ENCODE results near the gene DLX5. TPM values are rescaled to one million over a fixed set of nuclear protein-coding genes. Genes with fewer than 3 reads are reported as not detected.

Gene DLX5
- total and polyA plus RNA-seq, 9 of the 15 experiments (the other 6 are each of a cell fraction or from before 2014, with no cell fraction given): not detected

DNA sequence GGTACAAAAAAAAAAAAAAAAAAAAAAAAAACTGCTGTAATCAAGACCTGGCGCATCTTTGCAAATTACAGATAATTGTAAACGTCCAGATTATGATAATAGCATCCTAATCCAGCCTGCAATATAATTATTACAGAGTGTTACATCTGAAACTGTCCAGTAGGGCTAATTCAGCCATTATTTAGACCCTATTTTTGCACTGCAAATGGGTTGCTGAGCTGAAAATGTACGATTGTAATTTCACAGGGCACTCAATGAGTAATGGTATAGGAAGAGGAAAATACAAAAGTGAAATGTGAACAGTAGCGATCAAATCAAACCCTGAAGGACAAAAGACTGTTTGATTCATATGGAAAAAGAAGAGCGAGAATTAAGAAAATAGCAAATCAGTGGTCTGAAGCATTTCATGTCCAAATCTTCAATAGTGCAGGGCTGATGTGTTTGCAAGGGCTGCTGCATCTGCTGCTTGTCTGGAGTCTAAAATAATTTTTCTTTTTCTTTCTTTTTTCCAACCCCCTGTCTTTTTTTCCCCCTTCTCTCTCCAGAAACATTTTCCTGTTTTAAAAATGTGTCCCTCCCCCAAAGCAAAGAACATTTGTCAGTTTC lies 10.4 kb downstream of the DLX5 start:
- H3K27ac ChIP-seq (ENCODE audit: extremely low read depth, low read depth, low read length): no peak overlapping the region
- POLR2A ChIA-PET: interaction anchor here (0.6 to 0.7 kb wide), 2 partner anchors 30 to 906 kb away, joined by 3 read pairs; no protein-coding TSS in a partner anchor
- ATAC-seq: no peak
- H3K4me2 ChIP-seq (ENCODE audit: insufficient read depth, low read length): no peak overlapping the region
- no peaks in the 10 kb centered on the region for H3K9me3 ChIP-seq (replicated peaks; ENCODE audit: control insufficient read depth, insufficient read depth, low read depth, low read length)
- CTCF ChIA-PET (ENCODE audit: low intra/inter-chr PET ratio): interaction anchor here (0.6 kb wide), 1 partner anchor 24 kb away, joined by 5 read pairs; no protein-coding TSS in a partner anchor
- in situ Hi-C loops (cut with MboI): no loop called here
- BruUV-seq (replicated peaks): no TSS peak
- no peak for FAIRE-seq
- no peak for DNase-seq (ENCODE audit: extremely low read depth in 1 of 4, low spot score in 3 of 4)
- no peaks in the 10 kb centered on the region for H4K20me1 ChIP-seq (replicated peaks; ENCODE audit: control insufficient read depth, insufficient read depth, low read length)
- no peak overlapping the region for H2AFZ ChIP-seq (ENCODE audit: low read depth, low read length)
- H3K4me1 ChIP-seq (replicated peaks in 1 of 2; ENCODE audit: control insufficient read depth in 2 of 2, insufficient read depth in 2 of 2, low read length in 2 of 2): peaks cover 0 to 12% of the 10 kb centered on the region in 2 experiments; a peak in 1 of 5 replicates
- no peaks in the 10 kb centered on the region for H3K36me3 ChIP-seq (ENCODE audit: control insufficient read depth, insufficient read depth, low read length)
- WGBS (ENCODE audit: insufficient coverage, low coverage, missing lambda C conversion rate): 0% methylated on average over 5 of the region's 5 CpGs
- no peak overlapping the region for H3K9ac ChIP-seq (ENCODE audit: insufficient read depth in 1 of 2, low read depth in 2 of 2, low read length in 2 of 2)
- no peaks in the 10 kb centered on the region for H3K79me2 ChIP-seq (ENCODE audit: control insufficient read depth, insufficient read depth, low read length)
- H3K9me1 ChIP-seq (ENCODE audit: control insufficient read depth, insufficient read depth, low read length): no peaks in the 10 kb centered on the region
- intact Hi-C loops (cut with micrococcal nuclease): no loop called here
- H3K4me3 ChIP-seq: no peak overlapping the region
- H3K27me3 ChIP-seq (ENCODE audit: control insufficient read depth in 2 of 2, insufficient read depth in 2 of 2, low read length in 2 of 2): peaks cover 57 to 60% of the 10 kb centered on the region in 2 experiments; a peak in 4 of 5 replicates
- TF ChIP-seq ZNF140 (CRISPR knock-in tag; IDR thresholded peaks at IDR 0.05) (no peak), MTA2 (IDR thresholded peaks at IDR 0.05; ENCODE audit: low read depth) (no peak), CSDE1 (IDR thresholded peaks at IDR 0.05) (no peak), ETV5 (CRISPR knock-in tag; IDR thresholded peaks at IDR 0.05; ENCODE audit: low read depth) (no peak), RFX1 (IDR thresholded peaks at IDR 0.05) (no peak), HIVEP1 (CRISPR knock-in tag; IDR thresholded peaks at IDR 0.05) (no peak), ZKSCAN8 (CRISPR knock-in tag; IDR thresholded peaks at IDR 0.05) (no peak), BDP1 (IDR thresholded peaks at IDR 0.05; ENCODE audit: insufficient read depth, insufficient read length) (no peak), HNRNPLL (IDR thresholded peaks at IDR 0.05; ENCODE audit: low read depth, low read length, poor library complexity, severe bottlenecking) (no peak), ZNF175 (CRISPR knock-in tag; IDR thresholded peaks at IDR 0.05; ENCODE audit: low read depth) (no peak), PHF21A (IDR thresholded peaks at IDR 0.05; ENCODE audit: borderline replicate concordance, low read depth) (no peak), RBM22 (IDR thresholded peaks at IDR 0.05; ENCODE audit: low read depth, low read length, poor library complexity, severe bottlenecking) (no peak)
- TF ChIP-seq, protein P1, sequence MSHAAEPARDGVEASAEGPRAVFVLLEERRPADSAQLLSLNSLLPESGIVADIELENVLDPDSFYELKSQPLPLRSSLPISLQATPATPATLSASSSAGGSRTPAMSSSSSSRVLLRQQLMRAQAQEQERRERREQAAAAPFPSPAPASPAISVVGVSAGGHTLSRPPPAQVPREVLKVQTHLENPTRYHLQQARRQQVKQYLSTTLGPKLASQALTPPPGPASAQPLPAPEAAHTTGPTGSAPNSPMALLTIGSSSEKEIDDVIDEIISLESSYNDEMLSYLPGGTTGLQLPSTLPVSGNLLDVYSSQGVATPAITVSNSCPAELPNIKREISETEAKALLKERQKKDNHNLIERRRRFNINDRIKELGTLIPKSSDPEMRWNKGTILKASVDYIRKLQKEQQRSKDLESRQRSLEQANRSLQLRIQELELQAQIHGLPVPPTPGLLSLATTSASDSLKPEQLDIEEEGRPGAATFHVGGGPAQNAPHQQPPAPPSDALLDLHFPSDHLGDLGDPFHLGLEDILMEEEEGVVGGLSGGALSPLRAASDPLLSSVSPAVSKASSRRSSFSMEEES (CRISPR knock-in tag; IDR thresholded peaks at IDR 0.05): no peak
- TF ChIP-seq, protein P2, sequence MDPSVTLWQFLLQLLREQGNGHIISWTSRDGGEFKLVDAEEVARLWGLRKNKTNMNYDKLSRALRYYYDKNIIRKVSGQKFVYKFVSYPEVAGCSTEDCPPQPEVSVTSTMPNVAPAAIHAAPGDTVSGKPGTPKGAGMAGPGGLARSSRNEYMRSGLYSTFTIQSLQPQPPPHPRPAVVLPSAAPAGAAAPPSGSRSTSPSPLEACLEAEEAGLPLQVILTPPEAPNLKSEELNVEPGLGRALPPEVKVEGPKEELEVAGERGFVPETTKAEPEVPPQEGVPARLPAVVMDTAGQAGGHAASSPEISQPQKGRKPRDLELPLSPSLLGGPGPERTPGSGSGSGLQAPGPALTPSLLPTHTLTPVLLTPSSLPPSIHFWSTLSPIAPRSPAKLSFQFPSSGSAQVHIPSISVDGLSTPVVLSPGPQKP (CRISPR knock-in tag; IDR thresholded peaks at IDR 0.05): no peak
- TF ChIP-seq, protein P3, sequence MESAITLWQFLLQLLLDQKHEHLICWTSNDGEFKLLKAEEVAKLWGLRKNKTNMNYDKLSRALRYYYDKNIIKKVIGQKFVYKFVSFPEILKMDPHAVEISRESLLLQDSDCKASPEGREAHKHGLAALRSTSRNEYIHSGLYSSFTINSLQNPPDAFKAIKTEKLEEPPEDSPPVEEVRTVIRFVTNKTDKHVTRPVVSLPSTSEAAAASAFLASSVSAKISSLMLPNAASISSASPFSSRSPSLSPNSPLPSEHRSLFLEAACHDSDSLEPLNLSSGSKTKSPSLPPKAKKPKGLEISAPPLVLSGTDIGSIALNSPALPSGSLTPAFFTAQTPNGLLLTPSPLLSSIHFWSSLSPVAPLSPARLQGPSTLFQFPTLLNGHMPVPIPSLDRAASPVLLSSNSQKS (CRISPR knock-in tag; IDR thresholded peaks at IDR 0.05): no peak
- TF ChIP-seq, protein P4, sequence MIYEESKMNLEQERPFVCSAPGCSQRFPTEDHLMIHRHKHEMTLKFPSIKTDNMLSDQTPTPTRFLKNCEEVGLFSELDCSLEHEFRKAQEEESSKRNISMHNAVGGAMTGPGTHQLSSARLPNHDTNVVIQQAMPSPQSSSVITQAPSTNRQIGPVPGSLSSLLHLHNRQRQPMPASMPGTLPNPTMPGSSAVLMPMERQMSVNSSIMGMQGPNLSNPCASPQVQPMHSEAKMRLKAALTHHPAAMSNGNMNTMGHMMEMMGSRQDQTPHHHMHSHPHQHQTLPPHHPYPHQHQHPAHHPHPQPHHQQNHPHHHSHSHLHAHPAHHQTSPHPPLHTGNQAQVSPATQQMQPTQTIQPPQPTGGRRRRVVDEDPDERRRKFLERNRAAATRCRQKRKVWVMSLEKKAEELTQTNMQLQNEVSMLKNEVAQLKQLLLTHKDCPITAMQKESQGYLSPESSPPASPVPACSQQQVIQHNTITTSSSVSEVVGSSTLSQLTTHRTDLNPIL (CRISPR knock-in tag; IDR thresholded peaks at IDR 0.05): no peak
- TF ChIP-seq, protein P5, sequence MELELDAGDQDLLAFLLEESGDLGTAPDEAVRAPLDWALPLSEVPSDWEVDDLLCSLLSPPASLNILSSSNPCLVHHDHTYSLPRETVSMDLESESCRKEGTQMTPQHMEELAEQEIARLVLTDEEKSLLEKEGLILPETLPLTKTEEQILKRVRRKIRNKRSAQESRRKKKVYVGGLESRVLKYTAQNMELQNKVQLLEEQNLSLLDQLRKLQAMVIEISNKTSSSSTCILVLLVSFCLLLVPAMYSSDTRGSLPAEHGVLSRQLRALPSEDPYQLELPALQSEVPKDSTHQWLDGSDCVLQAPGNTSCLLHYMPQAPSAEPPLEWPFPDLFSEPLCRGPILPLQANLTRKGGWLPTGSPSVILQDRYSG (tag; conservative IDR thresholded peaks at IDR 0.05; ENCODE audit: low read depth): no peak

Measured in K562 (cell line).